Activated B cell treated with CpG ODN at 0.5 μM for 24 hours (primary cell): Measurements from ENCODE around the gene MALT1. TPM values are rescaled to one million over a fixed set of nuclear protein-coding genes. Genes with fewer than 3 reads are reported as not detected.

Experiments
- ATAC-seq: fragments of 200-7000 bp; cut with Tn5 transposase; one replicate; pipeline ENCODE4 v1.10.0; 2021; ENCODE audit warnings: low read depth, mild to moderate bottlenecking, moderate library complexity
- CTCF ChIA-PET: fragments of 350-600 bp; sonication (Branson Sonifier 250); formaldehyde crosslinking; loops from one replicate; lab custom pipeline; 2021; ENCODE audit warnings: antibody characterized with exemption; lab: Charles Lee
- POLR2A ChIA-PET: fragments of 350-600 bp; sonication (Branson Sonifier 250); formaldehyde crosslinking; loops from one replicate; lab custom pipeline; 2021; ENCODE audit warnings: antibody characterized with exemption; lab: Charles Lee
- DNase-seq: peaks from one replicate; pipeline ENCODE4 v3.0.0; 2022
- H3K27ac Mint-ChIP-seq: one replicate; pipeline ENCODE4 v1.8.0; 2020; ENCODE audit warnings: mixed read lengths
- H3K27me3 Mint-ChIP-seq: one replicate; pipeline ENCODE4 v1.8.0; 2021; ENCODE audit warnings: mixed read lengths
- H3K36me3 Mint-ChIP-seq: one replicate; pipeline ENCODE4 v1.8.0; 2021; ENCODE audit warnings: low read depth, mixed read lengths
- H3K4me1 Mint-ChIP-seq: one replicate; pipeline ENCODE4 v1.8.0; 2021; ENCODE audit warnings: mixed read lengths
- H3K4me3 Mint-ChIP-seq: one replicate; pipeline ENCODE4 v1.8.0; 2020; ENCODE audit warnings: mild to moderate bottlenecking, mixed read lengths
- H3K9me3 Mint-ChIP-seq: one replicate; pipeline ENCODE4 v1.8.0; 2020; ENCODE audit warnings: mixed read lengths
- intact Hi-C: fragments of 100-400 bp; cut with micrococcal nuclease; formaldehyde crosslinking; loops from one replicate; pipeline ENCODE4 v1.15.1; 2024
- total RNA-seq: library from RNA; stranded (reverse); gene quantifications from 2 replicates; pipeline ENCODE4 v1.2.3, GENCODE V29; 2022
- TF ChIP-seq, protein P1 (sequence below): fragments of 200-600 bp; IDR thresholded peaks from one replicate; pipeline ENCODE4 v1.8.0; 2022; ENCODE audit warnings: antibody characterized with exemption, mild to moderate bottlenecking

Gene MALT1
- total RNA-seq, 1 donor from 2014 or later, result 75.6 TPM

DNA sequence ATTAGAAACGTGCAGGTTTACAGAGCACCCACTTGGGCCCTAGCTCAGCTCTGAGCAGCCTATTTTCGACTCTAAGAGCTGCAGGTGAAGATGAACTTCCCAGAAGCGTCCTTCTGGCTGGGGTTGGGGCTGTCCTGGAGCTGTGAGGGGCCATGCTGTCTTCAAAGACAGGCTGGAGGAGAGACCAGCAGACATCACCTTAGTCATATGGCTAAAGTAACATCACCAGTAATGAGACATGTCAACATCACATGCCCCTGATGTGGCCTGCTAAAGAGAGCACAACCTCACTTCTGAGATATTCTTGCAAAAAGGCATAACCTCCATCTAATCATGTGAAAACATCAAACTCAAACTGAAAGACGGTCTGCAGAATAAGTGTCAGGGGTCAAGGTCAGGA, 106.2 kb downstream of the MALT1 start:
- ChIA-PET POLR2A (no interaction called here), CTCF (interaction anchor here (1.3 to 7.4 kb wide), 2 partner anchors 9 to 293 kb away, joined by 5 to 125 read pairs; no protein-coding TSS in a partner anchor)
- DNase-seq (no peak), ATAC-seq (no peak)
- H3K9me3 Mint-ChIP-seq, result no peaks in the 10 kb centered on the region
- intact Hi-C loops, result no loop called here
- peaks cover 2% of the 10 kb centered on the region for H3K4me1 Mint-ChIP-seq
- TF ChIP-seq, protein P1, sequence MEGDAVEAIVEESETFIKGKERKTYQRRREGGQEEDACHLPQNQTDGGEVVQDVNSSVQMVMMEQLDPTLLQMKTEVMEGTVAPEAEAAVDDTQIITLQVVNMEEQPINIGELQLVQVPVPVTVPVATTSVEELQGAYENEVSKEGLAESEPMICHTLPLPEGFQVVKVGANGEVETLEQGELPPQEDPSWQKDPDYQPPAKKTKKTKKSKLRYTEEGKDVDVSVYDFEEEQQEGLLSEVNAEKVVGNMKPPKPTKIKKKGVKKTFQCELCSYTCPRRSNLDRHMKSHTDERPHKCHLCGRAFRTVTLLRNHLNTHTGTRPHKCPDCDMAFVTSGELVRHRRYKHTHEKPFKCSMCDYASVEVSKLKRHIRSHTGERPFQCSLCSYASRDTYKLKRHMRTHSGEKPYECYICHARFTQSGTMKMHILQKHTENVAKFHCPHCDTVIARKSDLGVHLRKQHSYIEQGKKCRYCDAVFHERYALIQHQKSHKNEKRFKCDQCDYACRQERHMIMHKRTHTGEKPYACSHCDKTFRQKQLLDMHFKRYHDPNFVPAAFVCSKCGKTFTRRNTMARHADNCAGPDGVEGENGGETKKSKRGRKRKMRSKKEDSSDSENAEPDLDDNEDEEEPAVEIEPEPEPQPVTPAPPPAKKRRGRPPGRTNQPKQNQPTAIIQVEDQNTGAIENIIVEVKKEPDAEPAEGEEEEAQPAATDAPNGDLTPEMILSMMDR, result no peak
- H3K4me3 Mint-ChIP-seq, result no peak overlapping the region
- H3K27ac Mint-ChIP-seq, result no peak overlapping the region
- peaks cover 2% of the 10 kb centered on the region for H3K27me3 Mint-ChIP-seq
- no peaks in the 10 kb centered on the region for H3K36me3 Mint-ChIP-seq

DNA sequence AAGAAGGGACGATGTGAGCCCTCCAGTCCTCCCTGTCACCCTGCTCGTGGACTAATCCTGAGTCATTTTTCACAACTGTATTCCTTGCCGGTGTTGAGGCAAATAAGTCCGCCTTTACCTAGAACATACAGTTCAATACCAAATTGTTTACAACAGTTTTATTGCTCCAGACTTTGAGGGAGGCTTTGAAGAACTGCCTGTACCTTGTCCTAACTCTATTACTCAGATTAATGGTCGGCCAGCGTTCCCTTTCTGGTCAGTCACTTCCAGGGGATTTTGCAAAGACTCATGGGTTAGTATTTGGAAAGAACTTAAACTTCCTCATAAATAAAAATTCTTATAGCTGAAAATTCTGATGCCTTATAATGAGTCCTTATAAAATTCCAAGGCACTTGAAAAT, 108.3 kb downstream of the MALT1 start:
- Mint-ChIP-seq H3K4me1 (peaks cover 2% of the 10 kb centered on the region), H3K27ac (no peak overlapping the region), H3K27me3 (peaks cover 2% of the 10 kb centered on the region), H3K9me3 (no peaks in the 10 kb centered on the region), H3K36me3 (no peaks in the 10 kb centered on the region), H3K4me3 (no peak overlapping the region)
- CTCF ChIA-PET, result interaction anchor here (0.7 to 7.4 kb wide), 5 partner anchors 14 to 291 kb away, joined by 3 to 125 read pairs (median 3); no protein-coding TSS in a partner anchor
- POLR2A ChIA-PET, result no interaction called here
- TF ChIP-seq, protein P1, result no peak
- intact Hi-C loops, result no loop called here
- no peak for DNase-seq
- ATAC-seq, result no peak

DNA sequence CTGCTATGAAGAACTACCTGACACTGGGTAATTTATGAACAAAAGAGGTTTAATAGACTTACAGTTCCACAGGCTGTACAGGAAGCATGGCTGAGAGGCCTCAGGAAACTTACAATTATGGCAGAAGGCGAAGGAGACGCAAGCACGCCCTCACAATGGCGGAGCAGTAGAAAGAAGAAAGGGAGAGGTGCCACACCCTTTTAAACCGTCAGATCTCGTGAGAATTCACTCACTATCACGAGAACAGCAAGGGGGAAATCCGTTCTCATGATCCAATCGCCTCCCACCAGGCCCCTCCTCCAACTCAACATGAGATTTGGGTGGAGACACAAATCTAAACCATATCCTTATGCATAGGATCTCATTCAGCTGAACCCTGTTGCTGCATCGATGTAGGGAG, 108.8 kb downstream of the MALT1 start:
- H3K36me3 Mint-ChIP-seq, result no peaks in the 10 kb centered on the region
- no peak for DNase-seq
- ChIA-PET CTCF (interaction anchor here (0.7 to 7.4 kb wide), 4 partner anchors 87 to 290 kb away, joined by 3 to 125 read pairs (median 32); no protein-coding TSS in a partner anchor), POLR2A (no interaction called here)
- intact Hi-C loops, result loop anchor here (5.0 kb wide), 4 partner anchors 82 to 622 kb away; partner anchors contain the start of gene ZNF532
- H3K27ac Mint-ChIP-seq, result no peak overlapping the region
- TF ChIP-seq, protein P1, result no peak
- H3K4me1 Mint-ChIP-seq, result peaks cover 2% of the 10 kb centered on the region
- H3K4me3 Mint-ChIP-seq, result no peak overlapping the region
- no peak for ATAC-seq
- peaks cover 2% of the 10 kb centered on the region for H3K27me3 Mint-ChIP-seq
- no peaks in the 10 kb centered on the region for H3K9me3 Mint-ChIP-seq

DNA sequence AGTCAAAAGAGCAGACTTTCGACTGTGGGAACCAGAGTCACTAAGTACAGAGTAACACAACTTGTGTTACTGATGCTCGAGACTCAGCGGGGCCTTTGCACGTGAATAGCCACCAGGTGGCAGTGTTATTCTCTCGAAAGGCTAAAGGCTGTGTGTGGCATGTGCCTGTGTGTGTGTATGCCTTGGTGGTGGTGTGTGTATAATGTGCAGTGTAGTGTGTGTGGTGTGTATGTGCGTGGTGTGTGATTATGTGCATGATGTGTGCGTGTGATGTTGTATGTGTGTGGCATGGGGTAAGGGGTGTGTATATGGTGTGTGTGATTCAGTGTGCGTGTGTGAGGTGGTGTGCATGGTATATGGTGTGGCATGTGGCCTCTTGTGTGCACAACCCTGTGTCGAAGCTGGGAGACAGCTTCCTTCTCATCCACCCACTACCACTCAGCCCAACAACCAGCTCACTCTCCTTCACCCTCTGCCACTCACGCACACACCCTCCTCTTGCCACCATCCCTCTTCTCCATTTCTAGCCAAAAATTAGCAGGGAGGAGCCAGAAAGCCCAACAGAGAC, 110.4 kb downstream of the MALT1 start:
- TF ChIP-seq, protein P1, result no peak
- no peak overlapping the region for H3K4me3 Mint-ChIP-seq
- no peak overlapping the region for H3K27ac Mint-ChIP-seq
- peak; percentile 44 for DNase-seq
- CTCF ChIA-PET, result interaction anchor here (0.9 to 7.4 kb wide), 11 partner anchors 11 to 288 kb away, joined by 3 to 125 read pairs (median 6); no protein-coding TSS in a partner anchor
- no peaks in the 10 kb centered on the region for H3K9me3 Mint-ChIP-seq
- no peaks in the 10 kb centered on the region for H3K27me3 Mint-ChIP-seq
- peak; percentile 94 for ATAC-seq
- intact Hi-C loops, result loop anchor here (1.0 to 5.0 kb wide), 6 partner anchors 81 to 621 kb away; partner anchors contain the start of gene ZNF532
- peaks cover 2% of the 10 kb centered on the region for H3K4me1 Mint-ChIP-seq
- H3K36me3 Mint-ChIP-seq, result no peaks in the 10 kb centered on the region
- POLR2A ChIA-PET, result interaction anchor here (0.9 kb wide), 1 partner anchor 275 kb away, joined by 3 read pairs; no protein-coding TSS in a partner anchor

DNA sequence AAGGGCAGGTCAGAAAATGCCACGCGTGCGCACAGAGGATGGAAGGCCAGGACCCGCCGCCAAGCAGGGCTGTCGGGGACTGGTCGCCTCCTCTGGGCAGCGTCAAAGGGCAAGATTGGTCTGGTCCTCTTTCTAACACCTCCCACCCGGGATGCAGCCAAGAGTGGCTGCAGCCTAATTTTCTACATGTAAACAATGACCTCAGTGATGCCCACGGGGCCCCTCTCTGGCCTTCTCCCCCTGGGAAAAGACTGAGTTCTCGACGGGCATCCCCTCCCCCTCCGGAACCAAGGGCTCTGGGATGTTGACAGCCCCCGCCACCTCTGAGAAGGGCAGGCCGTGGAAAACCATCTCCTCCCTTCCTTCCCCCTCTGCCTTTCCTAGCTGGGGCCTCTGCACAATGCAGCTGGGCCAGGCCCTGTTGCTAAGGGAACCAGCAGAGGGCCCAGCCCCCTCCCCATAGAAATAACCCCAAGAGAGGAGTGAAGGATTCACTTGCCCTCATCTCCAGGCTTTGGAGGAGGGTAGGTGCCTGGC, 113.4 kb downstream of the MALT1 start:
- Mint-ChIP-seq H3K4me3 (no peak overlapping the region), H3K9me3 (no peaks in the 10 kb centered on the region), H3K36me3 (no peaks in the 10 kb centered on the region), H3K27me3 (no peaks in the 10 kb centered on the region), H3K4me1 (peaks cover 2% of the 10 kb centered on the region), H3K27ac (no peak overlapping the region)
- TF ChIP-seq, protein P1, result no peak
- CTCF ChIA-PET, result interaction anchor here (1.6 to 5.6 kb wide), 3 partner anchors 272 to 285 kb away, joined by 4 to 60 read pairs (median 15); no protein-coding TSS in a partner anchor
- no peak for ATAC-seq
- DNase-seq, result no peak
- POLR2A ChIA-PET, result interaction anchor here (0.6 kb wide), 1 partner anchor 26 kb away, joined by 3 read pairs; no protein-coding TSS in a partner anchor
- intact Hi-C loops, result loop anchor here (5.0 kb wide), 4 partner anchors 78 to 618 kb away; partner anchors contain the start of gene ZNF532
